GM12864 (cell line): ENCODE data around the gene PSEN2.

ENCODE experiments used
- DNase-seq: peaks from one replicate; pipeline ENCODE4 v3.0.0-alpha.2; 2011; ENCODE audit warnings: low read depth
- H3K4me3 ChIP-seq: 2 replicates; pipeline ENCODE4 v1.5.1; 2011; ENCODE audit warnings: mild to moderate bottlenecking, low read depth, low read length, control low read depth
- TF ChIP-seq, protein P1 (sequence below): IDR thresholded peaks from 2 replicates; pipeline ENCODE4 v1.5.1; 2011; ENCODE audit warnings: low read depth, mild to moderate bottlenecking, moderate library complexity, low read length, control low read depth, inconsistent platforms; ENCODE audit errors: missing control alignments

The PSEN2 gene

GRCh38 chr1:226874579-226875425 lies 4.4 kb downstream of the PSEN2 start:
- DNase-seq: no peak
- TF ChIP-seq, protein P1, sequence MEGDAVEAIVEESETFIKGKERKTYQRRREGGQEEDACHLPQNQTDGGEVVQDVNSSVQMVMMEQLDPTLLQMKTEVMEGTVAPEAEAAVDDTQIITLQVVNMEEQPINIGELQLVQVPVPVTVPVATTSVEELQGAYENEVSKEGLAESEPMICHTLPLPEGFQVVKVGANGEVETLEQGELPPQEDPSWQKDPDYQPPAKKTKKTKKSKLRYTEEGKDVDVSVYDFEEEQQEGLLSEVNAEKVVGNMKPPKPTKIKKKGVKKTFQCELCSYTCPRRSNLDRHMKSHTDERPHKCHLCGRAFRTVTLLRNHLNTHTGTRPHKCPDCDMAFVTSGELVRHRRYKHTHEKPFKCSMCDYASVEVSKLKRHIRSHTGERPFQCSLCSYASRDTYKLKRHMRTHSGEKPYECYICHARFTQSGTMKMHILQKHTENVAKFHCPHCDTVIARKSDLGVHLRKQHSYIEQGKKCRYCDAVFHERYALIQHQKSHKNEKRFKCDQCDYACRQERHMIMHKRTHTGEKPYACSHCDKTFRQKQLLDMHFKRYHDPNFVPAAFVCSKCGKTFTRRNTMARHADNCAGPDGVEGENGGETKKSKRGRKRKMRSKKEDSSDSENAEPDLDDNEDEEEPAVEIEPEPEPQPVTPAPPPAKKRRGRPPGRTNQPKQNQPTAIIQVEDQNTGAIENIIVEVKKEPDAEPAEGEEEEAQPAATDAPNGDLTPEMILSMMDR: no peak
- H3K4me3 ChIP-seq: no peak overlapping the region

DNA sequence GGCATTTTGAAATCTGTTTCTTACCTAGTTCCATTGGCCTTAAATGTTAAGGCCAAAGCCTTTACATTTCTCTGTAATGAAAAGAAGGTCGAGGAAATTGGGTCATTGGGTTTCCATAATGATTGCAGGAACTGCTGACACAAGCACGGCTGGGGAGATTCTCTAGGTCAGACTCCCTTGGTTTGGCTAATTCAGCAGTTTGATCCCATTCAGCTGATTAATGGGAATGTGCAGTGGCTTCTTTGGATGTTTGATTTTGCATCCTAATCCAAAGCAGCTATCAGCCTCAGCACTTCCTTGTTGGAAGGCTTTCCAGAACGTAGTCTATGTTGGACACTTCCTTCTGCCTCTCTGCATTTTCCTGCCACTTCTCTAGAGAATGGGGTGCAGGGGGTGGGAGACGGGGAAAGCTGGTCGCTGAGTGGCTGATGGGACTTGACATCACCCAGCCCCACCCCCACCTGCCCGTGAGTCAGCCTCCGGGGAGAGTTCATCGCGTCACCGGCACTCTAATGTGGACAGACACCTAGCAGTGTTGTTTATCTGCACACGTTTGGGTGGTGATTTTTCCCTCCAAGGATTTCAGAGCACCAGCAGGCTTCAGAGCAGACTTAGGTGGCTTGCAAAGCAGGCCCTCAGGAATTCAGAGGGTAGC lies 5.4 kb downstream of the PSEN2 start:
- DNase-seq: no peak
- TF ChIP-seq, protein P1: no peak
- no peak overlapping the region for H3K4me3 ChIP-seq

DNA sequence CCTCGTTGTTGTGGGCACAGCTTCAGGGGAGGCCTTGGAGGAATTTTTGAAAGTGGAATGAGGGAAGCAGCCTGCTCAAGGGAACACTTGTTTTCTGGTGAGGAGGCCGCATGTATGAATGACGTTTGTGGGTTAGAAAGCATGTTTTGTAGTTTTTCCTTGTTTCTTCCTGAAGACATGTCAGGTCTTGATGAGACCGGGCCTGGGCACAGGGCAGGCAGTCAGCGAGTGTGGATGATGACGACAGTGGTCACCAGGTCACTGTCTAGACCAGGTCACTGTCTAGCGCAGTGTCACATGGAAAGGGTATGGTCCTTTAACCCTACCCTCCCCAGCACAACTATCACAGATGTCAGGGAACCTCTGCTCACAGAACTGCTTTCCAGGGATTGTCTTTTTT lies 7.3 kb downstream of the PSEN2 start:
- TF ChIP-seq, protein P1: no peak
- no peak overlapping the region for H3K4me3 ChIP-seq
- no peak for DNase-seq

DNA sequence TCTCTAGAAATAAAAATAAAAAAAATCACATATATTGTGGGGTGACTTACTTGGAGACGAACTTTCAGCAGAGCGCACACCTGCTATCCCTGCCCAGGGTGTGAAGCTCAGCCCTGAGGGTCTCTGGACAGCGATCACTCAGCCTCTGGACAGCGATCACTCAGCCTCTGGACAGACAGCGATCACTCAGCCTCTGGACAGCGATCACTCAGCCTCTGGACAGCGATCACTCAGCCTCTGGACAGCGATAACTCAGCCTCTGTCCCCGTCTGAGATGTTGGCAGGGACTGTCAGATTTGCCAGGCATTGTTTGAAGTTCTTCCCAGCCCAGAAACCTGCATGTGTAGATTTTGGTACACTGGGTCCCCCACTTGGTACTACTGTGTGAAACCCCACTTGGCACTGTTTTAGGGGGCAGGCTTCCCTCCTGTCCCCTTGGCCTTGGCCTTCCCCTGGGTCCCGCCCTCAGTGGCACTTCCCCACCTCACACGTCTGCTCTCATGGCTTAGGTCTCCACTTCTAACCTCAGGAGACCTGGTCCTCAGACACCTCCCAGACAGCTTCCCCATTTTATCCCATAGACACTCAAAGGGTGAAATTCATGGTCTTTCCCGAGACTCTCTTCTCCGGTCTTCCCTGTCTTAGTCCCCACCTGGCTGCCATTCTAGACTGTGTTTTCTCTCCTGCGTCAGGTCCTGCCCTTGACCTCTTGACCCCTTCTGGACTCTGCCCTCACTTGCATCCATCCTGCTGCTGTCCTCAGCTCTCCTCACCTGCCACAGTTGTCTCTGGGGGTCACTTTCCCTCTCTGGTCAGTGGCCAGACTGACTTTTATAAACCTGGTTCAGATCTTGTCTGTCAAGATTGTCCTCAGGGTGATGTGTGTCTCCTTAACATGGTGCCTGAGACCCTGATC lies 10.2 kb downstream of the PSEN2 start:
- H3K4me3 ChIP-seq: no peak overlapping the region
- TF ChIP-seq, protein P1: no peak
- no peak for DNase-seq

DNA sequence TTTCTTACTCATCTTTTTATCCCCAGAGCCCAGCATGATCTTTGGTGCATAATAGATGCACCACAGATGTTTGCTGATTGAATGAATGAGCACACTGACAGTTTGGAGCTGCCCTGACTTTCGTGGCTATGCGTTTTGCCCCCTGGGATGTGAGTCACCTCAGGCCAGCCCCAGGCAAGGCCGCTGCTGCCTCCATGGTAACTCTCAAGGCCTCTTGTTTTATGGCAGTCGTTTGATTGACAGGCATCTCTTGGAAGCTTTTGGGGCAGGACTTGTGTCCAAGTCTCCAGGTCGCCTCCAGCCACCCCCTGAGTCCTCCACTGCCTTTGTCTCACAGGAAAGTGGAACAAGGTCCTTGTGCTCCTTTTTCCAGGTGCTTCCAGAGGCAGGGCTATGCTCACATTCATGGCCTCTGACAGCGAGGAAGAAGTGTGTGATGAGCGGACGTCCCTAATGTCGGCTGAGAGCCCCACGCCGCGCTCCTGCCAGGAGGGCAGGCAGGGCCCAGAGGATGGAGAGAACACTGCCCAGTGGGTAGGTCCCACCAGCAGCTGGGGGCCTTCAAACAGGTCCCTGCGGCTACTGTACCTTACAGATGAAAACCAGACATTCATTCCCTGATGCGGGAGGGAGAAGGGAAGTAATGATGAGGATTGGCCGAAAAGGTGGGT lies 11.2 kb downstream of the PSEN2 start:
- H3K4me3 ChIP-seq: no peak overlapping the region
- DNase-seq: no peak
- TF ChIP-seq, protein P1: no peak

- peak overlapping the region; percentile 22; the same call in 1 of the 2 replicates for H3K4me3 ChIP-seq
These were observed 11.8 kb downstream of the PSEN2 start for GRCh38 chr1:226882187-226882586.

More at GRCh38 chr1:226882187-226882586, 11.8 kb downstream of the PSEN2 start:
- DNase-seq: no peak
- TF ChIP-seq, protein P1: no peak
